HG03135 (cell line): ENCODE measurements around the gene MIEF1.
A peak's percentile ranks its signal among the peaks of the same experiment; 100 is the strongest.
"Not testable (repeated sequence)": the region's sequence is repeated elsewhere in the genome, so short reads cannot be mapped to it uniquely, and the experiment has no call there.

Experiments used
- ATAC-seq: cut with Tn5 transposase; IDR thresholded peaks from one replicate; pipeline ENCODE4 v1.9.1; 2021; ENCODE audit warnings: mild to moderate bottlenecking, moderate library complexity; ENCODE audit not compliant: unreplicated experiment

Gene MIEF1

GRCh38 chr22:39489094-39490068, 12.7 kb upstream of the MIEF1 start:
- no peak for ATAC-seq

- ATAC-seq = peak; percentile 62
Observed at GRCh38 chr22:39490135-39490798, 11.8 kb upstream of the MIEF1 start.

- ATAC-seq = no peak
Observed at GRCh38 chr22:39490966-39491680, 11.0 kb upstream of the MIEF1 start.

- ATAC-seq = no peak
Observed at GRCh38 chr22:39491696-39492095, 10.4 kb upstream of the MIEF1 start.

- no peak for ATAC-seq
Observed at GRCh38 chr22:39492186-39492585, 9.9 kb upstream of the MIEF1 start.

GRCh38 chr22:39493759-39494158, 8.3 kb upstream of the MIEF1 start:
- ATAC-seq = no peak

GRCh38 chr22:39494471-39495120, 7.5 kb upstream of the MIEF1 start:
- no peak for ATAC-seq

GRCh38 chr22:39496131-39496838, 5.8 kb upstream of the MIEF1 start:
- ATAC-seq = no peak

- ATAC-seq = no peak
Observed at GRCh38 chr22:39497429-39497828, 4.7 kb upstream of the MIEF1 start.

GRCh38 chr22:39498368-39498767, 3.7 kb upstream of the MIEF1 start:
- no peak for ATAC-seq

- no peak for ATAC-seq
Observed at GRCh38 chr22:39498802-39499201, 3.3 kb upstream of the MIEF1 start.

- ATAC-seq = no peak
Observed at GRCh38 chr22:39500101-39500500, 2.0 kb upstream of the MIEF1 start.

GRCh38 chr22:39501644-39502108, 414 bp upstream of the MIEF1 start:
- no peak for ATAC-seq

- ATAC-seq = no peak
Observed at GRCh38 chr22:39502789-39503409, 809 bp downstream of the MIEF1 start.

GRCh38 chr22:39503630-39504029, 1.5 kb downstream of the MIEF1 start:
- ATAC-seq = no peak

GRCh38 chr22:39504071-39504470, 2.0 kb downstream of the MIEF1 start:
- no peak for ATAC-seq

- ATAC-seq = not testable (repeated sequence)
Observed at GRCh38 chr22:39507021-39507420, 4.9 kb downstream of the MIEF1 start.

- no peak for ATAC-seq
Observed at GRCh38 chr22:39508393-39508792, 6.3 kb downstream of the MIEF1 start.

GRCh38 chr22:39510529-39511149, 8.5 kb downstream of the MIEF1 start:
- ATAC-seq = no peak
